Bronchial epithelial cell (primary cell): ENCODE data around the gene PPP1R13B. TPM values are rescaled to one million over a fixed set of nuclear protein-coding genes. Genes with fewer than 3 reads are reported as not detected.

Experiments
- DNase-seq: peaks from one replicate; pipeline ENCODE4 v3.0.0-alpha.2; 2010; ENCODE audit warnings: low read depth
- FAIRE-seq: peaks from 2 replicates; lab custom pipeline; 2011; peaks lifted over from hg19 to GRCh38; lab: Jason Lieb, UNC
- H3K27me3 ChIP-seq: 2 replicates; pipeline ENCODE4 v1.5.1; 2011; ENCODE audit warnings: low read length; ENCODE audit not compliant: control insufficient read depth, insufficient read depth
- H3K36me3 ChIP-seq: 2 replicates; pipeline ENCODE4 v1.5.1; 2011; ENCODE audit warnings: low read length; ENCODE audit not compliant: control insufficient read depth, insufficient read depth
- H3K4me3 ChIP-seq: 2 replicates; pipeline ENCODE4 v1.5.1; 2011; ENCODE audit warnings: mild to moderate bottlenecking, low read depth, low read length, control low read depth
- CTCF ChIP-seq: IDR thresholded peaks from 2 replicates; pipeline ENCODE4 v1.5.1; 2011; ENCODE audit warnings: mild to moderate bottlenecking, moderate library complexity, low read length, control low read depth, inconsistent platforms; ENCODE audit not compliant: insufficient read depth, severe bottlenecking
- total RNA-seq: library from RNA; depleted of rRNA; stranded (reverse); fragments of >200 nt; gene quantifications from 2 replicates; pipeline ENCODE4 v1.2.1, GENCODE V29; 2014

Gene PPP1R13B
- total RNA-seq, 1 donor from 2014 or later: 4.2 TPM

- Histone ChIP-seq H3K36me3 (no peaks in the 10 kb centered on the region), H3K27me3 (no peaks in the 10 kb centered on the region), H3K4me3 (no peak overlapping the region)
- FAIRE-seq: no peak
- TF ChIP-seq CTCF: no peak
- DNase-seq: no peak
These were observed 22.3 kb downstream of the PPP1R13B start for GRCh38 chr14:103825101-103825500.

- Histone ChIP-seq H3K4me3 (no peak overlapping the region), H3K36me3 (no peaks in the 10 kb centered on the region), H3K27me3 (no peaks in the 10 kb centered on the region)
- DNase-seq (no peak), FAIRE-seq (no peak)
- TF ChIP-seq CTCF: no peak
These were observed 26.5 kb downstream of the PPP1R13B start for GRCh38 chr14:103820908-103821307.

GRCh38 chr14:103820382-103820781, 27.0 kb downstream of the PPP1R13B start:
- Histone ChIP-seq H3K27me3 (no peaks in the 10 kb centered on the region), H3K4me3 (no peak overlapping the region), H3K36me3 (no peaks in the 10 kb centered on the region)
- no peak for TF ChIP-seq CTCF
- DNase-seq (no peak), FAIRE-seq (no peak)

- no peaks in the 10 kb centered on the region for H3K36me3 ChIP-seq
- no peaks in the 10 kb centered on the region for H3K27me3 ChIP-seq
- no peak for FAIRE-seq
- no peak for DNase-seq
- no peak overlapping the region for H3K4me3 ChIP-seq
- no peak for TF ChIP-seq CTCF
These were observed 27.7 kb downstream of the PPP1R13B start for GRCh38 chr14:103819503-103820307.

GRCh38 chr14:103818870-103819269, 28.5 kb downstream of the PPP1R13B start:
- Histone ChIP-seq H3K27me3 (no peaks in the 10 kb centered on the region), H3K4me3 (no peak overlapping the region), H3K36me3 (no peaks in the 10 kb centered on the region)
- TF ChIP-seq CTCF: no peak
- DNase-seq: no peak
- FAIRE-seq: no peak

GRCh38 chr14:103818422-103818821, 29.0 kb downstream of the PPP1R13B start:
- FAIRE-seq: no peak
- Histone ChIP-seq H3K36me3 (no peaks in the 10 kb centered on the region), H3K4me3 (no peak overlapping the region), H3K27me3 (no peaks in the 10 kb centered on the region)
- TF ChIP-seq CTCF: no peak
- no peak for DNase-seq
